ENCODE data around the gene ABCA7.

ABCA7 gene

DNA sequence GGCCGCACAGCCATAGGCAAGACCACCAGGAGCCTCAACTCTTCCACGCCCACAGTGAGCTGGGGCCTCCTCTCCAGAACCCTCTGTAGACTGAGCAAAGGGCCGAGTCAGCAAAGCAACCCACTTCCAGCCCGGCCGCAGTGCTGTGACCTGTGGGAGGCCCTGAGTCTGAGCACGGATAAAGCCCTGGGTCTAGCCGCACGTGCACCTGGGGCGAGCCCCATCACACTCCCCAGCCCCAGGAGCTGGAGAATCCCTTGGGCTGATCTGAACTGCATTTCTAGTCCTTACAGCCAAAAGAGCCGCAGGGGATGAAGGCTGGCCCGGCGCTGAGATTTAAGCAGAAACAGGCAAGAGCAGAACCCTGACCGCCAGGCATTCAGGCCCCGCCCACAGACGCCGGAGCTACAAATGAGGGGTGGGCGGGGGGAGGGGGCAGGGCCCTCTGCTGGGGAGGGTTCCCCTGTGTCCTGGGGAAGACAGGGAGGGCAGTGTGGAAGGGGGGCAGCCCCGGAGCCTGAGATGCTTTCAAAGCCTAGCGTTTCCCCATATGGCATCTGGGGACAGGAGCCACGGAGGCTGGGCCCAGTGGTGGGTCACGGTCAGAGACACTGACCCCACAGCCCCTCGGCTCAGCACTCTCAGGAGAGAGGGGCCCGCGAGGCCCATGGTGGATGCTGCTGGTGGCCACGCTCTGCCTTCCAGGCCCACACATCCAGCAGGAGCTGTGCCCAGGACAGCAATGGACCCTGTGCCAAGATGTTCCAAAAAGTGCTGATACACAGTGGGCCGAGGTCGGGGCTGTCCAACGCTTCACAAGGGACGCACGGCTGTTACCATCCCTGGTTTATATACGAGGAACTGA lies 23.9 kb upstream of the ABCA7 start:
- no peak for DNase-seq (ENCODE audit: insufficient read length, low spot score)
- no peak for FAIRE-seq
- TF ChIP-seq POLR2AphosphoS5 (IDR thresholded peaks at IDR 0.05; ENCODE audit: low read depth, low read length) (no peak), POLR2A (IDR thresholded peaks at IDR 0.05; ENCODE audit: low read depth, low read length) (no peak), POU2F2 (IDR thresholded peaks at IDR 0.05; ENCODE audit: low read depth, low read length) (no peak), SPI1 (IDR thresholded peaks at IDR 0.05; ENCODE audit: low read depth, low read length) (no peak), PAX5 (IDR thresholded peaks at IDR 0.05; ENCODE audit: insufficient read depth, low read length, severe bottlenecking) (no peak), TAF1 (IDR thresholded peaks at IDR 0.05; ENCODE audit: low read depth, low read length) (no peak)

DNA sequence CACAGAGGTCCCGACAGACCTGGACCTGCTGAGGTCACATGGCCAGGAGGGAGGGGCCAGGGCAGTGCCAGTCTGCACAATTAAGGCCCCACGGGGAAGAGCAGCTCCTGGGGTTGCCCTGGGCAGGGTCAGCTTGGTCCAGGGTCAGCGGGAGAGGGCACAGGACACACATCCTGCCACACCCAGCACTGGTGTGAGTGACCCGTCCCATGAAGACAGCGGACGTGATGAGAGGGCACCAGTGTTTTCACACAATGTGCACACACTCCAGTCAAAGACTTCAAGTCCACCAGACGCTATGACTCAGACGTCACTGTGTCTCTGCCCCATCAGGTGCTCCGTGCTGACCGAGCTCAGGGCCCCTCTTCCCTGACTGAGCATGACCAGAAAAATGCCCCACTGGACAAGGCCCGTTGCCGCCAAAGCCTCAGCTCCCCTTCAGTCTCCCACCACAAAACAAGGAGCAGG lies 23.2 kb upstream of the ABCA7 start:
- FAIRE-seq (no peak), DNase-seq (ENCODE audit: insufficient read length, low spot score) (no peak)
- TF ChIP-seq POU2F2 (IDR thresholded peaks at IDR 0.05; ENCODE audit: low read depth, low read length) = no peak
- TF ChIP-seq PAX5 (IDR thresholded peaks at IDR 0.05; ENCODE audit: insufficient read depth, low read length, severe bottlenecking) = no peak
- TF ChIP-seq SPI1 (IDR thresholded peaks at IDR 0.05; ENCODE audit: low read depth, low read length) = no peak
- TF ChIP-seq POLR2AphosphoS5 (IDR thresholded peaks at IDR 0.05; ENCODE audit: low read depth, low read length) = no peak
- no peak for TF ChIP-seq POLR2A (IDR thresholded peaks at IDR 0.05; ENCODE audit: low read depth, low read length)
- TF ChIP-seq TAF1 (IDR thresholded peaks at IDR 0.05; ENCODE audit: low read depth, low read length) = no peak

GRCh38 chr19:1017115-1017905 lies 22.6 kb upstream of the ABCA7 start:
- TF ChIP-seq SPI1 (IDR thresholded peaks at IDR 0.05; ENCODE audit: low read depth, low read length) (no peak), POLR2AphosphoS5 (IDR thresholded peaks at IDR 0.05; ENCODE audit: low read depth, low read length) (0 out of 2 replicates have a peak, but pooled peaks have one; percentile 36)
- FAIRE-seq (no peak), DNase-seq (ENCODE audit: insufficient read length, low spot score) (no peak)

- DNase-seq (ENCODE audit: insufficient read length, low spot score) (no peak), FAIRE-seq (no peak)
- TF ChIP-seq SPI1 (IDR thresholded peaks at IDR 0.05; ENCODE audit: low read depth, low read length) = no peak
- no peak for TF ChIP-seq POU2F2 (IDR thresholded peaks at IDR 0.05; ENCODE audit: low read depth, low read length)
- TF ChIP-seq PAX5 (IDR thresholded peaks at IDR 0.05; ENCODE audit: insufficient read depth, low read length, severe bottlenecking) = no peak
Observed at GRCh38 chr19:1017906-1018305, 22.0 kb upstream of the ABCA7 start.

- TF ChIP-seq TAF1 (IDR thresholded peaks at IDR 0.05; ENCODE audit: low read depth, low read length) = no peak
- no peak for TF ChIP-seq PAX5 (IDR thresholded peaks at IDR 0.05; ENCODE audit: insufficient read depth, low read length, severe bottlenecking)
- TF ChIP-seq POU2F2 (IDR thresholded peaks at IDR 0.05; ENCODE audit: low read depth, low read length) = no peak
- TF ChIP-seq SPI1 (IDR thresholded peaks at IDR 0.05; ENCODE audit: low read depth, low read length) = no peak
- TF ChIP-seq POLR2AphosphoS5 (IDR thresholded peaks at IDR 0.05; ENCODE audit: low read depth, low read length) = no peak
- no peak for TF ChIP-seq POLR2A (IDR thresholded peaks at IDR 0.05; ENCODE audit: low read depth, low read length)
- no peak for DNase-seq (ENCODE audit: insufficient read length, low spot score)
- FAIRE-seq = no peak
Observed at GRCh38 chr19:1018393-1018792, 21.5 kb upstream of the ABCA7 start.

- DNase-seq (ENCODE audit: insufficient read length, low spot score) = no peak
- FAIRE-seq = no peak
- TF ChIP-seq TAF1 (IDR thresholded peaks at IDR 0.05; ENCODE audit: low read depth, low read length) (no peak), POLR2AphosphoS5 (IDR thresholded peaks at IDR 0.05; ENCODE audit: low read depth, low read length) (no peak), POU2F2 (IDR thresholded peaks at IDR 0.05; ENCODE audit: low read depth, low read length) (no peak), POLR2A (IDR thresholded peaks at IDR 0.05; ENCODE audit: low read depth, low read length) (no peak), SPI1 (IDR thresholded peaks at IDR 0.05; ENCODE audit: low read depth, low read length) (no peak), PAX5 (IDR thresholded peaks at IDR 0.05; ENCODE audit: insufficient read depth, low read length, severe bottlenecking) (no peak)
Observed at GRCh38 chr19:1018932-1019615, 20.8 kb upstream of the ABCA7 start.

GRCh38 chr19:1019616-1019961 lies 20.3 kb upstream of the ABCA7 start:
- no peak for TF ChIP-seq POLR2AphosphoS5 (IDR thresholded peaks at IDR 0.05; ENCODE audit: low read depth, low read length)
- no peak for TF ChIP-seq TAF1 (IDR thresholded peaks at IDR 0.05; ENCODE audit: low read depth, low read length)
- no peak for TF ChIP-seq POU2F2 (IDR thresholded peaks at IDR 0.05; ENCODE audit: low read depth, low read length)
- TF ChIP-seq POLR2A (IDR thresholded peaks at IDR 0.05; ENCODE audit: low read depth, low read length) = no peak
- no peak for TF ChIP-seq SPI1 (IDR thresholded peaks at IDR 0.05; ENCODE audit: low read depth, low read length)
- no peak for TF ChIP-seq PAX5 (IDR thresholded peaks at IDR 0.05; ENCODE audit: insufficient read depth, low read length, severe bottlenecking)
- no peak for FAIRE-seq
- DNase-seq (ENCODE audit: insufficient read length, low spot score) = no peak

DNA sequence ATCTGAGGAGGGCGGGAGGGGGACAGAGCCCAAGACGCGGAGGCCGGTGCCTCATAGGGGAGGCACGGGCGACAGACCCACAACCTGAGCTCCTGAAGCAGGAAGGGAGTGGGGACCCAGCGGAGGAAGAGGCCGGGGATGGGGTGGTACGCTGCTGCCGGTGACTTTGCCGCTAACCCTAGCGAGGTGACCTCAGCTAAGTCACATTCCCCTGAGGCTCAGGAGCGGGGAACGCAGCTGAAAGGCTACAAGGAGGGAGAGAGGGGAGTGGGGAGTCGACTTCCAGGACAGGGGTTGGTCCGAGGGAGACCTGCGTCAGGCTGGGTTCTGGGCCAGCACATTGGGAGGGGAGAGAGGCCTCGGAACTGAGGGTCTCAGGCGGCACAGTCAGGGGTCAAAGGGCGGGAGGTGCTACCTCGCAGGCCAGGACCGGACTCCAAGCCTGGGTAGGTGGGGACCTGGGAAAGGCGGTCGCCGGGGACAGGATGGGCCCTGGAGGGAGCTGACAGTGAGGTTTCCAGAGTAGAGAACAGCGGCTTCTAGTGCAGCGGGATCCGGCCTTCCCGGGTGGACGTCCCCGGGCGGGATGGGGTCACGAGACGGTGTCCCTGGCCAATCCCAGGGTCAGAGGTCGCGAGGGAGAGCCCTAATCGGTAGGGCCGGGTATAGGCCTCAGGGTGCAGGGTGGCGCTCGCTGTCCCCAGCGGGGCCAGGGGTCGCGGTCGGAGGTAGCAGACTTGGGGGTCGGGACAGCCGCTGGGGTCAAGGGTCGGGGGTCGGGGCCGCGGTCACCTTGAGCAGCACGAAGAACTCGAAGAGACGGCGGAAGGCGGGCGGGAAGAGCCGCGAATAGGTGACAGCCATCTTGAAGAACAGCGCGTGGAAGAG lies 19.7 kb upstream of the ABCA7 start:
- TF ChIP-seq TAF1 (IDR thresholded peaks at IDR 0.05; ENCODE audit: low read depth, low read length) = no peak
- TF ChIP-seq SPI1 (IDR thresholded peaks at IDR 0.05; ENCODE audit: low read depth, low read length) = no peak
- no peak for TF ChIP-seq POLR2A (IDR thresholded peaks at IDR 0.05; ENCODE audit: low read depth, low read length)
- no peak; the same call in 1 of the 2 replicates for TF ChIP-seq POLR2AphosphoS5 (IDR thresholded peaks at IDR 0.05; ENCODE audit: low read depth, low read length)
- TF ChIP-seq PAX5 (IDR thresholded peaks at IDR 0.05; ENCODE audit: insufficient read depth, low read length, severe bottlenecking) = no peak
- no peak for TF ChIP-seq POU2F2 (IDR thresholded peaks at IDR 0.05; ENCODE audit: low read depth, low read length)
- DNase-seq (ENCODE audit: insufficient read length, low spot score) (no peak), FAIRE-seq (peak; percentile 50)

Measured in GM12891 (cell line).